IMR-90 (cell line): ENCODE results near the gene PRKCH. TPM values are rescaled to one million over a fixed set of nuclear protein-coding genes. Genes with fewer than 3 reads are reported as not detected.

ENCODE experiments used
- ATAC-seq: fragments of 200-7000 bp; cut with Tn5 transposase; 2 replicates; pipeline ENCODE4 v1.9.1; 2020; ENCODE audit warnings: low read depth, mild to moderate bottlenecking, moderate library complexity
- BruUV-seq: library from RNA; stranded (reverse); fragments of 400-500 nt; replicated peaks from 2 replicates; lab custom pipeline; 2021; lab: Mats Ljungman, UMichigan
- CTCF ChIA-PET: fragments of 300-600 bp; formaldehyde crosslinking; extraction: SDS; loops from one replicate; lab custom pipeline; 2021; ENCODE audit warnings: antibody characterized with exemption; lab: Yijun Ruan, JAX
- POLR2A ChIA-PET: fragments of 300-600 bp; sonication (Branson Sonifier 250); formaldehyde crosslinking; loops from one replicate; lab custom pipeline; 2022; ENCODE audit warnings: antibody characterized with exemption; ENCODE audit not compliant: unreplicated experiment; lab: Charles Lee
- DNase-seq: peaks from one replicate; pipeline ENCODE4 v3.0.0; 2013
- H2AFZ ChIP-seq: replicated peaks from 2 replicates; pipeline ENCODE3; 2013; ENCODE audit warnings: low read length, mild to moderate bottlenecking; ENCODE audit not compliant: poor library complexity
- H2AK5ac ChIP-seq: 2 replicates; pipeline ENCODE4 v1.6.1; 2013; ENCODE audit warnings: low read depth, low read length, inconsistent platforms
- H2AK9ac ChIP-seq: replicated peaks from 2 replicates; pipeline ENCODE3; 2013; ENCODE audit warnings: mild to moderate bottlenecking, low read depth, low read length, moderate library complexity; ENCODE audit not compliant: poor library complexity
- H2BK120ac ChIP-seq: 2 replicates; pipeline ENCODE4 v1.6.1; 2013; ENCODE audit warnings: low read depth, low read length, inconsistent platforms
- H2BK15ac ChIP-seq: 3 replicates; pipeline ENCODE4 v1.6.1; 2013; ENCODE audit warnings: low read depth, low read length, inconsistent platforms
- H2BK20ac ChIP-seq: 2 replicates; pipeline ENCODE4 v1.6.1; 2013; ENCODE audit warnings: low read depth, mild to moderate bottlenecking, inconsistent platforms, low read length, moderate library complexity
- H2BK5ac ChIP-seq: 2 replicates; pipeline ENCODE4 v1.6.1; 2013; ENCODE audit warnings: mild to moderate bottlenecking, low read depth, low read length, inconsistent platforms; ENCODE audit not compliant: poor library complexity, severe bottlenecking
- H3K14ac ChIP-seq: replicated peaks from 2 replicates; pipeline ENCODE4 v1.6.1; 2013; ENCODE audit warnings: low read depth, low read length, inconsistent platforms
- H3K18ac ChIP-seq: 2 replicates; pipeline ENCODE4 v1.6.1; 2013; ENCODE audit warnings: low read depth, low read length, control low read depth
- H3K23ac ChIP-seq: 2 replicates; pipeline ENCODE4 v1.6.1; 2013; ENCODE audit warnings: low read depth, low read length, inconsistent platforms
- H3K27ac ChIP-seq: 2 replicates; pipeline ENCODE4 v1.5.1; 2013; ENCODE audit warnings: mild to moderate bottlenecking, control low read depth, low read length; ENCODE audit not compliant: insufficient read depth
- H3K27me3 ChIP-seq: 2 replicates; pipeline ENCODE4 v1.6.1; 2013; ENCODE audit warnings: low read length; ENCODE audit not compliant: control insufficient read depth, insufficient read depth
- H3K36me3 ChIP-seq: 2 replicates; pipeline ENCODE4 v1.6.1; 2013; ENCODE audit warnings: low read length, mixed read lengths; ENCODE audit not compliant: control insufficient read depth, insufficient read depth
- H3K4ac ChIP-seq: 2 replicates; pipeline ENCODE4 v1.6.1; 2013; ENCODE audit warnings: low read depth, low read length, inconsistent platforms
- H3K4me1 ChIP-seq: 2 replicates; pipeline ENCODE4 v1.6.1; 2013; ENCODE audit warnings: low read length, mixed read lengths; ENCODE audit not compliant: control insufficient read depth, insufficient read depth
- H3K4me2 ChIP-seq: 2 replicates; pipeline ENCODE4 v1.6.1; 2013; ENCODE audit warnings: low read depth, mild to moderate bottlenecking, control low read depth, low read length, moderate library complexity
- H3K4me3 ChIP-seq: 2 replicates; pipeline ENCODE4 v1.5.1; 2013; ENCODE audit warnings: low read depth, mild to moderate bottlenecking, control low read depth, low read length, moderate library complexity; ENCODE audit not compliant: insufficient read depth
- H3K56ac ChIP-seq: 2 replicates; pipeline ENCODE4 v1.6.1; 2013; ENCODE audit warnings: low read length, inconsistent platforms; ENCODE audit not compliant: insufficient read depth; ENCODE audit errors: extremely low read depth
- H3K79me1 ChIP-seq, 2 experiments: 2 replicates each; pipeline ENCODE4 v1.6.1; 2013; ENCODE audit warnings: low read length in 2 of 2, inconsistent platforms in 1 of 2, low read depth in 1 of 2
- H3K9ac ChIP-seq: 2 replicates; pipeline ENCODE4 v1.6.1; 2013; ENCODE audit warnings: low read depth, low read length, control low read depth
- H3K9me1 ChIP-seq: 2 replicates; pipeline ENCODE4 v1.6.1; 2013; ENCODE audit warnings: low read length, inconsistent platforms; ENCODE audit not compliant: insufficient read depth
- H3K9me3 ChIP-seq: 2 replicates; pipeline ENCODE4 v1.6.1; 2013; ENCODE audit warnings: low read length; ENCODE audit not compliant: control insufficient read depth, insufficient read depth
- H4K20me1 ChIP-seq: 2 replicates; pipeline ENCODE4 v1.6.1; 2013; ENCODE audit warnings: low read length, inconsistent platforms; ENCODE audit not compliant: insufficient read depth
- H4K5ac ChIP-seq: 2 replicates; pipeline ENCODE4 v1.6.1; 2013; ENCODE audit warnings: mild to moderate bottlenecking, low read depth, low read length, control low read depth
- H4K8ac ChIP-seq, 2 experiments: 2 replicates each; pipeline ENCODE4 v1.6.1; 2013; ENCODE audit warnings: low read depth in 2 of 2, low read length in 2 of 2, control low read depth in 1 of 2, inconsistent platforms in 1 of 2
- H4K91ac ChIP-seq: 2 replicates; pipeline ENCODE4 v1.6.1; 2013; ENCODE audit warnings: low read depth, low read length, inconsistent platforms; ENCODE audit not compliant: insufficient read depth
- BHLHE40 ChIP-seq: fragments of 150-350 bp; IDR thresholded peaks from 2 replicates; pipeline ENCODE4 v1.6.1; 2016; ENCODE audit warnings: mild to moderate bottlenecking, low read depth, low read length
- CEBPB ChIP-seq: IDR thresholded peaks from 2 replicates; pipeline ENCODE4 v1.6.1; 2012; ENCODE audit warnings: low read depth, low read length, improper control_type of control experiment
- CHD1 ChIP-seq: IDR thresholded peaks from 2 replicates; pipeline ENCODE4 v1.6.1; 2012; ENCODE audit warnings: low read depth, low read length, improper control_type of control experiment
- CTCF ChIP-seq: conservative IDR thresholded peaks from 2 replicates; pipeline ENCODE4 v1.5.1; 2012; ENCODE audit warnings: mild to moderate bottlenecking, low read depth, low read length, improper control_type of control experiment
- ELK1 ChIP-seq: fragments of 150-350 bp; IDR thresholded peaks from 2 replicates; pipeline ENCODE4 v1.6.1; 2016; ENCODE audit warnings: low read depth, mild to moderate bottlenecking, low read length, moderate library complexity, borderline replicate concordance
- FOS ChIP-seq: fragments of 150-350 bp; IDR thresholded peaks from 2 replicates; pipeline ENCODE4 v1.6.1; 2016; ENCODE audit warnings: low read depth, low read length
- MAFK ChIP-seq: IDR thresholded peaks from 2 replicates; pipeline ENCODE4 v1.6.1; 2012; ENCODE audit warnings: low read depth, low read length, improper control_type of control experiment
- MAZ ChIP-seq: IDR thresholded peaks from 2 replicates; pipeline ENCODE4 v1.6.1; 2012; ENCODE audit warnings: low read depth, mild to moderate bottlenecking, low read length, improper control_type of control experiment, moderate library complexity, borderline replicate concordance
- MXI1 ChIP-seq: IDR thresholded peaks from 2 replicates; pipeline ENCODE4 v1.6.1; 2012; ENCODE audit warnings: low read depth, mild to moderate bottlenecking, low read length, moderate library complexity, borderline replicate concordance
- NFE2L2 ChIP-seq: fragments of 150-350 bp; IDR thresholded peaks from 2 replicates; pipeline ENCODE4 v1.6.1; 2016; ENCODE audit warnings: low read depth, mild to moderate bottlenecking, low read length
- POLR2A ChIP-seq: IDR thresholded peaks from 2 replicates; pipeline ENCODE4 v1.6.1; 2012; ENCODE audit warnings: mild to moderate bottlenecking, low read depth, low read length
- RAD21 ChIP-seq: IDR thresholded peaks from 2 replicates; pipeline ENCODE4 v1.6.1; 2012; ENCODE audit warnings: low read length, improper control_type of control experiment
- RCOR1 ChIP-seq: IDR thresholded peaks from 2 replicates; pipeline ENCODE4 v1.6.1; 2012; ENCODE audit warnings: mild to moderate bottlenecking, low read length, improper control_type of control experiment; ENCODE audit not compliant: insufficient replicate concordance
- RFX5 ChIP-seq: IDR thresholded peaks from 2 replicates; pipeline ENCODE4 v1.8.0; 2012; ENCODE audit warnings: low read depth, mild to moderate bottlenecking, low read length, moderate library complexity
- SMC3 ChIP-seq: fragments of 150-350 bp; IDR thresholded peaks from 2 replicates; pipeline ENCODE4 v1.6.1; 2016; ENCODE audit warnings: low read depth, mild to moderate bottlenecking, antibody characterized with exemption, low read length, moderate library complexity
- WGBS, 2 experiments: methylation state at CpG; one replicate each; pipeline versions ENCODE4 v1.1.5 to v1.1.7; 2013; ENCODE audit warnings: missing lambda C conversion rate in 2 of 2; ENCODE audit not compliant: insufficient read length in 1 of 2; ENCODE audit errors: extremely low coverage in 2 of 2; 5-methylcytosine and 5-hydroxymethylcytosine counted together
- dilution Hi-C: fragments of 300-500 bp; cut with HindIII; formaldehyde crosslinking; loops from one replicate; pipeline ENCODE4 v1.14.3; 2018; ENCODE audit warnings: low sequenced_read_pairs; ENCODE audit not compliant: unreplicated experiment
- in situ Hi-C: fragments of 300-500 bp; cut with MboI; formaldehyde crosslinking; loops from 3 replicates; pipeline ENCODE4 v1.14.3; 2019; ENCODE audit warnings: low sequenced_read_pairs, inconsistent platforms, mixed read lengths
- intact Hi-C: fragments of 100-400 bp; cut with micrococcal nuclease; formaldehyde crosslinking; loops from 2 replicates; pipeline ENCODE4 v1.10.0; 2022
- polyA plus RNA-seq, 3 experiments: library from polyadenylated mRNA; depleted of rRNA; stranded (reverse); fragments of >200 nt; gene quantifications; 2 replicates each; pipeline ENCODE4 v1.2.3, GENCODE V29; 2012; ENCODE audit warnings: low replicate concordance in 1 of 3
- total RNA-seq: library from RNA; depleted of rRNA; stranded (reverse); fragments of >200 nt; gene quantifications from 2 replicates; pipeline ENCODE4 v1.2.3, GENCODE V29; 2012
- TF ChIP-seq, protein P1 (sequence below): fragments of 150-350 bp; IDR thresholded peaks from 2 replicates; pipeline ENCODE4 v1.6.1; 2017; ENCODE audit warnings: mild to moderate bottlenecking, antibody characterized with exemption, low read length, low read depth

The PRKCH gene
- total and polyA plus RNA-seq, 2 of the 4 experiments (the other 2 are of a cell fraction), result 1.6 to 2.3 TPM

GRCh38 chr14:61417141-61417540 is 95.8 kb downstream of the PRKCH start:
- 80% methylated on average over 1 of the region's 4 CpGs; no CpG with 5 or more reads in 1 of the 2 experiments for WGBS, 2 experiments
- CTCF ChIA-PET, result no interaction called here

More at GRCh38 chr14:61417141-61417540, 95.8 kb downstream of the PRKCH start:
- POLR2A ChIA-PET, result no interaction called here
- H3K14ac ChIP-seq, result no peak overlapping the region
- no peak overlapping the region for H4K8ac ChIP-seq
- intact Hi-C loops (no loop called here), dilution Hi-C loops (no loop called here), in situ Hi-C loops (no loop called here)
- H3K4ac ChIP-seq, result no peak overlapping the region
- no peak overlapping the region for H2BK15ac ChIP-seq
- no peak overlapping the region for H2BK5ac ChIP-seq
- H3K4me1 ChIP-seq, result no peaks in the 10 kb centered on the region
- no peaks in the 10 kb centered on the region for H3K79me1 ChIP-seq
- no peak overlapping the region for H3K4me2 ChIP-seq
- no peak overlapping the region for H2AFZ ChIP-seq
- no TSS peak for BruUV-seq
- H2AK9ac ChIP-seq, result no peak overlapping the region
- no peak overlapping the region for H3K9ac ChIP-seq
- H4K5ac ChIP-seq, result no peak overlapping the region
- ATAC-seq, result no peak
- TF ChIP-seq RCOR1, result no peak
- no peak for TF ChIP-seq RFX5
- TF ChIP-seq POLR2A, result no peak
- TF ChIP-seq FOS, result no peak
- no peak for TF ChIP-seq SMC3
- TF ChIP-seq CTCF, result no peak
- TF ChIP-seq ELK1, result no peak
- TF ChIP-seq RAD21, result no peak
- no peak for TF ChIP-seq CEBPB
- TF ChIP-seq MAFK, result no peak
- TF ChIP-seq MXI1, result no peak
- TF ChIP-seq MAZ, result no peak
- TF ChIP-seq BHLHE40, result no peak
- TF ChIP-seq, protein P1, sequence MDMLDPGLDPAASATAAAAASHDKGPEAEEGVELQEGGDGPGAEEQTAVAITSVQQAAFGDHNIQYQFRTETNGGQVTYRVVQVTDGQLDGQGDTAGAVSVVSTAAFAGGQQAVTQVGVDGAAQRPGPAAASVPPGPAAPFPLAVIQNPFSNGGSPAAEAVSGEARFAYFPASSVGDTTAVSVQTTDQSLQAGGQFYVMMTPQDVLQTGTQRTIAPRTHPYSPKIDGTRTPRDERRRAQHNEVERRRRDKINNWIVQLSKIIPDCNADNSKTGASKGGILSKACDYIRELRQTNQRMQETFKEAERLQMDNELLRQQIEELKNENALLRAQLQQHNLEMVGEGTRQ, result no peak
- no peak for TF ChIP-seq CHD1
- no peak for TF ChIP-seq NFE2L2
- DNase-seq, result no peak
- no peak overlapping the region for H2AK5ac ChIP-seq
- H3K27ac ChIP-seq, result no peak overlapping the region
- H4K20me1 ChIP-seq, result no peaks in the 10 kb centered on the region
- no peak overlapping the region for H3K56ac ChIP-seq
- no peaks in the 10 kb centered on the region for H3K36me3 ChIP-seq
- H3K9me1 ChIP-seq, result no peaks in the 10 kb centered on the region; the same call in 1 of the 2 replicates
- no peak overlapping the region for H2BK120ac ChIP-seq
- no peak overlapping the region for H3K23ac ChIP-seq
- peaks cover 48% of the 10 kb centered on the region for H3K27me3 ChIP-seq
- no peaks in the 10 kb centered on the region for H3K9me3 ChIP-seq
- no peak overlapping the region for H3K4me3 ChIP-seq
- H2BK20ac ChIP-seq, result no peak overlapping the region
- H4K91ac ChIP-seq, result no peak overlapping the region
- no peak overlapping the region for H3K18ac ChIP-seq
